Activated CD8-positive, alpha-beta memory T cell treated with anti-CD3 and anti-CD28 coated beads for 36 hours (primary cell): Measurements from ENCODE around the gene ANKHD1. TPM values are rescaled to one million over a fixed set of nuclear protein-coding genes. Genes with fewer than 3 reads are reported as not detected.

Experiments
- CTCF ChIA-PET: fragments of 350-600 bp; sonication (Branson Sonifier 250); formaldehyde crosslinking; loops from one replicate; lab custom pipeline; 2021; ENCODE audit warnings: antibody characterized with exemption; lab: Charles Lee
- POLR2A ChIA-PET: fragments of 350-600 bp; sonication (Branson Sonifier 250); formaldehyde crosslinking; loops from one replicate; lab custom pipeline; 2021; ENCODE audit warnings: antibody characterized with exemption; lab: Charles Lee
- total RNA-seq, 2 experiments: library from RNA; stranded (reverse); gene quantifications; one replicate each; pipeline ENCODE4 v1.2.3, GENCODE V29; 2021

Gene ANKHD1
- total RNA-seq, 2 experiments from 2014 or later, result 90.0 to 92.3 TPM

DNA sequence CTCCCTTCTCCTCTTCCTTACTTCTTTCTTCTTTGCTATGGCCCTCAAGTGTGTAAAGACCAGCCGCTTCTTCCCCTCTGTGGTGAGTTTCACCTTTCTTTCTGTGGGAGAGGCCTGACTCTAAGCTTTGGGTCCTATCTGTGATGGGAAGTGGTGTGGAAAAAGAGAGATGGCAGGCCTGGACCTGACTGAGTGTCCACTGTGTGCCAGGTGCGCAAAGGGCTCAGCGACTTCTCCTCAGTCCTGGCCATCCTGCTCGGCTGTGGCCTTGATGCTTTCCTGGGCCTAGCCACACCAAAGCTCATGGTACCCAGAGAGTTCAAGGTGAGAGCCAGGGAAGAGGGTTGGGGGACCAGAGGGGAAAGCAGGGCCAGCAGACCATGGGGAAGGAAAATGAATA lies 35.7 kb upstream of the ANKHD1 start:
- POLR2A ChIA-PET, result no interaction called here
- CTCF ChIA-PET, result interaction anchor here (0.7 to 1.6 kb wide), 6 partner anchors 9 to 345 kb away, joined by 3 to 5 read pairs (median 3); no protein-coding TSS in a partner anchor

DNA sequence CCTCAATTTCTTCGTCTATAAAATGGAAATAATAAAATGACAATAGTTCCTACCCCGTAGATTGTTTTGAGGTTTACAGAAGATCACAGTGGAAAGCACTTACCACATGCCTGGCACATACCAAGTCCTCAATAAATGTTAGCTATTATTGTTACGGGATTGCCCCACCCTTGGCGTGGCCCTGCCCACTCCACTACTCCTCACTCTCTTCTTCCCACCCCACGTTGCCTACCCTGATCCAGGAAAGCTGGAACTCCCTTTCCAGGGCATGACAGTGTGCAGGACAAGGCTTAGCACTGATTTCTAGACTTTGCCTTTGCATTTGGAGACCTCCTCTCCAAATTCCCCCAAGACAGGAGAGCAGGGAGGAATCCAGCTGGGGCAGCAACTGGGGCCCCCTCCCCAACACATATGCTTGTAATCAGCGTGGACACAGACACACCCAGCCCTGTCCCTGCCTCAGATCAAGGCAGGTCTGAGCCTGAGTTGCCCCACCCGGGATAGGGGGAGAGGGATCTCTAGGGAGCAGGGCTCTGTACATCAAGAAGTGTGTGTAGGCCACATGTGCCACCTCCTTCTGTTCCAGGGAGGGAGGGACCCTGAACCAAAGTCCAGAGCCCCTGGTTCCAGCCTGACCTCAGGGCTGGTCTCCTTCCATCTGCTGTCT lies 34.9 kb upstream of the ANKHD1 start:
- POLR2A ChIA-PET, result interaction anchor here (0.7 kb wide), 1 partner anchor 266 kb away, joined by 3 read pairs; no protein-coding TSS in a partner anchor
- CTCF ChIA-PET, result interaction anchor here (0.8 to 1.6 kb wide), 3 partner anchors 12 to 124 kb away, joined by 3 to 4 read pairs (median 3); no protein-coding TSS in a partner anchor

DNA sequence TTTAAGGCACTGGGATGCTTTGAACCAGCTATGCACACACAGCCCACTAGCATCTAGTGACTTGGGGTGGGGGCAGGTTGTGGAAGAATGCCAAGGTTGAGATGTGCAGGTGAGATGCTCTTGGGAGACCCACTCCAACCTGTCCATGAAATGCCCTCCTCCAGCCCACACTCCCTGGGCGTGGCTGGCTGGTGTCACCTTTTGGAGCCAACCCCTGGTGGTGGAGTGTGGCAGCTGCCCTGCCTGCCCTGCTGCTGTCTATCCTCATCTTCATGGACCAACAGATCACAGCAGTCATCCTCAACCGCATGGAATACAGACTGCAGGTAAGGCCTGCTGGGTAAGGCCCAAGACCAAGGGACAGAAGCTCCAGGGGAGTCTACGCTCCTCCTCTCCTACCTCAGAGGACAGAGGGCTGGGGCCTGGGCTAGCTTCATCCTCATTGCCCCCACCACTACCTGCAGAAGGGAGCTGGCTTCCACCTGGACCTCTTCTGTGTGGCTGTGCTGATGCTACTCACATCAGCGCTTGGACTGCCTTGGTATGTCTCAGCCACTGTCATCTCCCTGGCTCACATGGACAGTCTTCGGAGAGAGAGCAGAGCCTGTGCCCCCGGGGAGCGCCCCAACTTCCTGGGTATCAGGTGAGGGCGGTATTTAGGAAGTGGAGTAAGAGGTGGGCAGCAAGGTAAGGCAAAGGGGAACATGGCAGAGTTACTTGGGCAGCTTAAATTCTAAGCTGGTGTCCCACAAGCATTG lies 34.2 kb upstream of the ANKHD1 start:
- POLR2A ChIA-PET, result no interaction called here
- CTCF ChIA-PET, result interaction anchor here (1.1 to 1.6 kb wide), 2 partner anchors 124 to 161 kb away, joined by 4 read pairs; no protein-coding TSS in a partner anchor

DNA sequence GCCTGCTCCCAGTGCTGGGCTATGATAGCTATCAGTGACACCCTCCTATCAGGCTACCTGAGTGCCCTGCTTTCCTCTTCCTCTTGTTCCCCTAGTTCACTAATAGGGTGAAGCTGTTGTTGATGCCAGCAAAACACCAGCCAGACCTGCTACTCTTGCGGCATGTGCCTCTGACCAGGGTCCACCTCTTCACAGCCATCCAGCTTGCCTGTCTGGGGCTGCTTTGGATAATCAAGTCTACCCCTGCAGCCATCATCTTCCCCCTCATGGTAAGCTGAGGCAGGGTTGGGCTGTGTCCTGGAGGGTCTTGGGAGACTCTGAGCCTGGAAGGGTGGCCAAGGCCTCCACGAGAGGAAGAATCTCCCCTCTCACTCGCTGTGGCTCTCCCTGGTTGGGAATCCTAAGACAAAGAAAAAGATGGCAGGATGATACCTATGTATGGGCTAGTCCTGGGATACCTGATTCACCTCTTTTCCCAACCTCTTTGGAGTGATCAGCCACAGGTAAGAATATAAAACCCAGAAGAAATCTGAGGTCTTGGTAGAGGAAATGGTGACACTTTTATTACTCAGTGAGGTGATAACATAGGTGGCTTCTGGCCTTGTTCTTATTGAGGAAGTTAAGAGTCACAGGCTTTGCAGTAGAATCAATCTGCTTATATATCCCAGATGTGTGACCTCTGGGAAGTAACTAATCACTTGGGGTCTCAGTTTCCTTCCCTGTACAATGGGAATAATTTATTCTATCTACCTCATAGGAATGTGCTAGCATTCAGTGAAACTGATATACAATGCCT lies 30.1 kb upstream of the ANKHD1 start:
- CTCF ChIA-PET, result interaction anchor here (1.1 to 1.3 kb wide), 4 partner anchors 13 to 261 kb away, joined by 3 to 7 read pairs (median 4); partner anchors contain the start of gene CD14

DNA sequence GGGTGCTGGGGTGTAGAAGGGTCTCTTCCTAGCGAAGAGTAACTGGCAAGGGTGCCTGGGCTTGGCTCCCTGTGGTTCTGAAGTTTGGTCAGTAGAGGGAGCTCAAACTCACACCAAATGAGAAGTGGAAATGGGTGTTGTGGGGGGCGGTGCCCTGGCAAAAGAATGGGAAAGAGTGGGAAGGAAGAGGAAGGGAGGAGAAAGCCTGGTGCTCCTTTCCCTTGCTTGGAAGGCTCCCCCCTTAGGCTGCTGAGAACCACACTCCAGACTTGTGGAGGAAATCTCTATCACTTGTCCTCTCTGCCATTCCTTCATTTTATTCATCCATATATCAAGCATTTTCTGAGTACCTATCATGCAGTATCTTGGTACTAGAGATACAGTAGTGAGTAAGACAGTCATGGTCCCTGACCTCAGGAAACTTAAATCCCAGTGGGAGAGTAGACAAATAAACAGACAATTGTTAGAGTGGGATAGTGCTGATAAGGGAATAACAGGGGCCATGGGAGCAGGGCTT lies 28.6 kb upstream of the ANKHD1 start:
- ChIA-PET CTCF (interaction anchor here (0.8 to 1.8 kb wide), 15 partner anchors 8 to 262 kb away, joined by 3 to 11 read pairs (median 4); partner anchors contain the start of gene CD14), POLR2A (interaction anchor here (0.6 to 0.7 kb wide), 2 partner anchors 313 to 1031 kb away, joined by 5 to 6 read pairs; no protein-coding TSS in a partner anchor)

More for the DNA sequence above, 30.1 kb upstream of the ANKHD1 start:
- POLR2A ChIA-PET, result no interaction called here

DNA sequence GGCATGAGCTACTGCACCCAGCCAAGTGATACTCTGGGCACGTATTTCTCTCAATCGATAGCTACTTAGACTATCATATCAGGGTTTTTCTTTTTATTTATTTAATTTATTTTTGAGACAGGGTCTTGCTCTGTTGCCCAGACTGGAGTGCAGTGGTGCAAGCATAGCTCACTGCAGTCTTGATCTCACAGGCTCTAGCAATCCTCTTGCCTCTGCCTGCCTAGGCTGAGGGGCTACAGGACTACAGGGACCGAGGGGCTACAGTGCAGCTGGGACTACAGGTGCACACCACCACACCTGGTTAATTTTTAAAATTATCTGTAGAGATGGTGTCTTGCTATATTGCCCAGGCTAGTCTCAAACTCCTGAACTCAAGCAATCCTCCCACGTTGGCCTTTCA lies 20.3 kb upstream of the ANKHD1 start:
- ChIA-PET POLR2A (no interaction called here), CTCF (interaction anchor here (0.9 to 1.9 kb wide), 3 partner anchors 8 to 142 kb away, joined by 3 to 5 read pairs (median 4); no protein-coding TSS in a partner anchor)

DNA sequence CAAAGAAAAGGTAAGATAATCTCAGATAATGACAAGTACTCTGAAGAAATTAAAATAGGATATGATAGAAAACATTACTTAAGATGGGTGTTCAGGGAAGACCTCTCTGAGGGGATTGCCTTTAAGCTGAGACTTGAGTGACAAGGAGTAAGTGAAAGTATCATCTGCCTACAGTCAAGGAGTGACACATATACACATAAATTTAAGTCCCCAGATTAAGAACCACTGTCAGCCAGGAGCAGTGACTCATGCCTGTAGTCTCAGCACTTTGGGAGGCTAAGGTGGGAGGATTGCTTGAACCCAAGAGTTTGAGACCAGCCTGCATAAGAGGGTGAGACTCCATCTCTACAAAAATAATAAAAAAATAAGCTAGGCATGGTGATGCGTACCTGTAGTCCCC lies 19.7 kb upstream of the ANKHD1 start:
- POLR2A ChIA-PET, result no interaction called here

DNA sequence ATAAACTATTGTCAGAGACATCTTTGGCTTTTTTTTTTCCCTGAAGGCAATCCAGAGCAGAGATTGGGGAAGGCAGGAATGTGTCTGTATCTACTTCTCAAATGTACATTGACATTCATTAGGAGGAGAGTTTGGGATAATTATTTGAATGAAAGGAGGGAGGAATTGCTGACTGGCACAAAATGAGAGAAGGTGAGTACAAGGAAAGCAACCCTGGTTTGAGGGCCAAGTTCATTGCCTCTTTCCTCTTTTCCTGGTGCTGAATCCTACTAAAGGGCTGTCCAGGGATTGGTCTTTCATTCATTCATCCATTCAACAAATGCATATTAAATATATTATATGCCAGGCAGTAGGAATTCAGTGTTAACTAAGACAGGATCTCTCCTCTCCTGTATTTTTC lies 18.8 kb upstream of the ANKHD1 start:
- ChIA-PET CTCF (interaction anchor here (0.9 to 1.9 kb wide), 3 partner anchors 10 to 143 kb away, joined by 3 to 5 read pairs (median 4); no protein-coding TSS in a partner anchor), POLR2A (no interaction called here)

More for the DNA sequence above, 19.7 kb upstream of the ANKHD1 start:
- CTCF ChIA-PET, result interaction anchor here (0.9 to 1.9 kb wide), 4 partner anchors 9 to 142 kb away, joined by 3 to 5 read pairs (median 4); no protein-coding TSS in a partner anchor

DNA sequence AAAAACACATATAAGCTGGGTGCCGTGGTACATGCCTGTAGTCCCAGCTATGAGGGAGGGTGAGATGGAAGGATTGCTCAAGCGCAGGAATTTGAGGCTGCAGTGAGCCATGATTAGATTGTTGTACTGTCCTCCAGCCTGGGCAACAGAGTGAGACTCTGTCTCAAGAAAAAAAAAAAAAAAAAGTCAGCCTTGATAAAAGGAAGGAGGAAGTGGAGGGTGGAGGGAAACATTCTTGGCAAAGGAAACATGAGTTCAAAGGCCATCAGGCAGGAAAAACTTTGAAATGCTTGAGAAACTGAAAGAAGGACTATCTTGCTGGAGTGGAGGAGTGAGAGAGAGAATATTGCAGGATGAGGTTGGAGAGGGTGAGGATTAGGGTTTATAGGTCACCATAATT lies 18.3 kb upstream of the ANKHD1 start:
- ChIA-PET CTCF (no interaction called here), POLR2A (no interaction called here)

DNA sequence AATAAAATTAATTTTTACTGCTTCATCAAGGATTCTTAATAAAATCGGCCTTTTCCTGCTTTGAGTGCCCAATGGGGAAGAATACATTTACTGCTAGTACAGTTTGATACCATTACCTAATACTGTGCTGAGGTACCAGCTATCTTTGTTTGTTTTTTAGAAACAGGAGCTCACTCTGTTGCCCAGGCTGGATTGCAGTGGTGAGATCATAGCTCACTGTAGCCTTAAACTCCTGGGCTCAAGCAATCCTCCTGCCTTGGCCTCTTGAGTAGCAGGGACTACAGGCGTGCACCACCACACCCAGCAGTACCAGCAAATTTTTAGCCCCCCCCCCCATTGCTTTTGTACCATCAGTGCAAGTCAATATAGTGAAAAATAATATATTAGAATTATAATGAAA lies 13.6 kb upstream of the ANKHD1 start:
- ChIA-PET POLR2A (no interaction called here), CTCF (interaction anchor here (1.9 kb wide), 1 partner anchor 15 kb away, joined by 10 read pairs; no protein-coding TSS in a partner anchor)

DNA sequence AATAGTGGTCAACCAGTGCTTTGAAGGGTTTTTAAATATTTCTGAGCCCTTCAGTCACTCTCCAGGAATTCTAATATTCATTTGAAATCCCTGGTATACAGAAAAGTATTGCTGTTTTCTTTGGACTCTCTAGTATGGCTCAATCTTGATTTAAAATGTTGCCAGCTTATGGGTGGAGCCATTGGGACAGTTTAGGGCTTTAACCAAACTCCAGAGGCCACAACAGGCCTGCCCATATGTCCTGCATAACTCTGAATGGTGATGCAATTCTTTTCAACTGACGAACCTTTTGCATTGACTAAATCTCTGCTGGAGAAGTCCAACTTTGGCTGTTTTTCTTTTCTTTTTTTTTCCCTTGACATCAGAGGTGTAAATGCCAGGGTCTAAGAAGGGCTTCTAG lies 10.3 kb upstream of the ANKHD1 start:
- ChIA-PET POLR2A (no interaction called here), CTCF (interaction anchor here (1.6 kb wide), 1 partner anchor 39 kb away, joined by 3 read pairs; no protein-coding TSS in a partner anchor)

DNA sequence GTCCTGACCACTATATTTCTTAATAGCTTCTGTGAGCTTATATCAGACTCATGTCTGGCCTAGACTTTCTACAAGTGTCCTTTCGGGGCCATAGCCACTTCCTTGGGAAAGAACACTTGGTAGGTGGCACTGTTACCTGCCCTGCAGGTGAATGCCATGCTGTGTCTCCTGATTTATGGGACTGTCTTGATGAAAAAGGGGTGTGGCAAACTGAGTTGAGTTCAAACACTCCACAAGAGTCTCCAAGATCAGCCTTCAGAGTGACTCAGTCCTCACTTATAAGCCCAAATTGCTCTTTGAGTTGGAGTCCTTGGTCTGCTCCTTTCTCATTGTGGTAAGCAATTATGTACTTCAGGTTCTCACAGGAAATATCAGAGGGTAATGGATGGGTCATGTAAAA lies 9.9 kb upstream of the ANKHD1 start:
- POLR2A ChIA-PET, result interaction anchor here (0.7 kb wide), 1 partner anchor 33 kb away, joined by 3 read pairs; no protein-coding TSS in a partner anchor
- CTCF ChIA-PET, result interaction anchor here (0.7 to 1.6 kb wide), 2 partner anchors 39 to 1907 kb away, joined by 3 read pairs; no protein-coding TSS in a partner anchor

DNA sequence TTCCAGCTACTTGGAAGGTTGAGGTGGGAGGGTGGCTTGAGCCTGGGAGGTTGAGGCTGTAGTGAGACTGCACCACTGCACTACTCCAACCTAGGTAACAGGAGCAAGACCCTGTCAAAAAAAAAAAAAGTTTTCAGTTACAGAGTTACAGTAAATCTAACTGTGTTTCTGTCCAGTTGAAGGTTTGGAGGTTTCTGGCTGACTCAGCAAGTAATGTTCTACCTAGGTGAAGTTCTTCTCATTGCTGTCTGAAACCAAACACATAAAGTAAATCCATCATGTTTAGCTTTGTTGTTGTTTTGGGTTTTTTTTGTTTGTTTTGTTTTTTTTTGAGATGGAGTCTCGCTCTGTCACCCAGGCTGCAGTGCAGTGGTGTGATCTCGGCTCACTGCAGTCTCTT lies 7.9 kb upstream of the ANKHD1 start:
- ChIA-PET CTCF (interaction anchor here (0.9 kb wide), 1 partner anchor 21 kb away, joined by 3 read pairs; no protein-coding TSS in a partner anchor), POLR2A (no interaction called here)

DNA sequence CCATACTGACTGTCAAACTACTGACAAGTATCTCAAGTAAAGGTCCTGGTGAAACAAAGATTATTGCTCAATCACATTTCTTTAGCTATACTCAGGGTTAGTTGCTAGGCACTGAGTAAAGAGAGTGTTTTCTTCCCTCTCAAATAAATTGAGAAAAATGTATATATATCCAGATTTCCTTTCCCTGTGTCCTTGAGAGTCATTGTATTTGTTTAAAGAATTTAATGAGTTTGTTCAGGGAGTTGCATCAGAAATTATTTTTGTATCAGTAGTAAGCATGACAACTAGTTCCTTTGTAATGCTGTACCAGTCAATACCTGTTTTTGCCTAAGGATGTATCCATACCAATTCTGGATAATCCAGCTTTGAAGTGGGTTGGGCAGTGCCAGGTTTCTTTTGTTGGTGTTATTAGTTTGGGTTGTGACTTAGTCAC lies 3.2 kb upstream of the ANKHD1 start:
- CTCF ChIA-PET, result no interaction called here

DNA sequence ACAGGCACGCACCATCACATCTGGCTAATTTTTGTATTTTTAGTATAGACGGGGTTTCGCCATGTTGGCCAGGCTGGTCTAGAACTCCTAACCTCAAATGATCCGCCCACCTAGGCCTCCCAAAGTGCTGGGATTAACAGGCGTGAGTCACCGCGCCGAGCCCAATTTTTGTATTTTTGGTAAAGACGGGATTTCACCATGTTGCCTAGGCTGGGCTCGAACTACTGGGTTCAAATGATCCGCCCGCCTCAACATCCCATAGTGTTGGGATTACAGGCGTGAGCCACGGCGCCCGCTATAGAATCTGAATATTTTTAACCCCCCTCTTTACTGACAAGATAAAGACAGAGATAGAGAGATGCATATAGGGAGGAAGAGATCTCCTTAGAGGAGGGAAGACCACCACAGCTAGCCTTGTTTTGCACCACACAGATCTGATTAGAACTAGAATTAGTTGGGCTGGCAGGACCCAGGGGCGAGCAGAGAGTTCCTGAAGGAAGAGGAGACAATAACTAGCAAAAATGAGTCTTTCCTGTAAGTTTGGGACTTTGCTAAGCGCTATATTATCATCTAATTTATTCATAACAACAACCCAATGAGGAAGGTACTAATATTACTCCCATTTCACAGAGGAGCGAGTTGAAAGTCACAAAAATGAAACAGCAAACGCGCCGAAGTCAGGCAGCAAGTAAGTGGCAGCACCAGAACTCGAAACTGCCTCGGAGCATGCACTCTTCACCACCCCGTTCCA lies 1.5 kb upstream of the ANKHD1 start:
- ChIA-PET POLR2A (interaction anchor here (0.5 to 1.1 kb wide), 2 partner anchors 15 to 247 kb away, joined by 3 to 6 read pairs; partner anchors contain the start of genes IK and NDUFA2), CTCF (interaction anchor here (0.6 kb wide), 1 partner anchor 27 kb away, joined by 3 read pairs; no protein-coding TSS in a partner anchor)

More for the DNA sequence above, 3.2 kb upstream of the ANKHD1 start:
- POLR2A ChIA-PET, result no interaction called here

DNA sequence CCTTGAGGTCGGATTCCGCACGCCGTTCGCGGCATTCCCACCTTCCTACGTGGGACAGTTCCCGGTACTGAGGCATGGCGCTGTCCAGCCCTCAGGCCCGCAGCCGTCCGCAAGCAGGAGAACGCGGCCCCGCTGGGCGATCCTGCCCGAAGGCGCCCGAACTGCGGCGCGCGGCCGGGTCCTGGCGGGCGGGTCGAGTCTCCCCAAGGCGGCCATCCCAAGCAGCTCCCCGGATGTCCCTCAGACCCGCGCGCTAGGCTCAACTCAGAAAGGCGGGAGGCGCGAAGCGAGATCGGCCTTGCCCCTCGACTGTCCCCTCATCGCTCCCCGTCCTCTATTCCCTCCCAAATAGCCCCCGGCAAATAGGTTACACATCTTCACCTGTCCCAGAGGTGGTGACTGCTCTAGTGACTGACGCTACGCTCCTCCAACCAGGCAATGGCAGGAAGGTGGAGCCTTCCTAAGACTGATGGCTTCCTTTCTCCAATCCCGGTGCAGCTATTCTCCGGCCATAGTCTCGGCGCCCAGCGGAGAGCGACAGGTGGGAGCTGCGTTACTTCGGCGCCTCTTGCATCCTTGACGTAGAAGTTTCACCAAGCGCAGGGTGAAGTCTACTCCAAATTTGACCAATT lies 787 bp upstream of the ANKHD1 start:
- ChIA-PET CTCF (interaction anchor here (0.6 to 1.0 kb wide), 3 partner anchors 24 to 834 kb away, joined by 3 to 5 read pairs (median 3); no protein-coding TSS in a partner anchor), POLR2A (interaction anchor here (0.5 to 1.1 kb wide), 6 partner anchors 14 to 1035 kb away, joined by 3 to 6 read pairs (median 3); partner anchors contain the start of genes HBEGF, IK and NDUFA2)
